T-cell (primary cell): ENCODE data around the gene MYO7A. TPM values are rescaled to one million over a fixed set of nuclear protein-coding genes. Genes with fewer than 3 reads are reported as not detected.
A peak's percentile ranks its signal among the peaks of the same experiment; 100 is the strongest.

ENCODE experiments used
- ATAC-seq, 4 experiments: fragments of 200-7000 bp in 3 of 4; fragments of 150-1000 bp in 1 of 4; cut with Tn5 transposase; replicated peaks in 1 of 4; 1 replicate in 3 of 4; 2 replicates in 1 of 4; pipeline ENCODE4 v1.10.0; 2021; ENCODE audit warnings: moderate library complexity in 3 of 4, mild to moderate bottlenecking in 2 of 4, moderate number of reproducible peaks in 1 of 4
- CTCF ChIA-PET, 2 donors: fragments of 300-600 bp; sonication (Branson Sonifier 250); formaldehyde crosslinking; loops; one replicate each; lab custom pipeline; 2022; ENCODE audit warnings: antibody characterized with exemption in 2 of 2; lab: Charles Lee
- POLR2A ChIA-PET, 2 donors: fragments of 300-600 bp; sonication (Branson Sonifier 250); formaldehyde crosslinking; loops; one replicate each; lab custom pipeline; 2022; ENCODE audit warnings: antibody characterized with exemption in 2 of 2; lab: Charles Lee
- DNase-seq, 35 experiments: peaks; one replicate each; pipeline versions ENCODE4 v3.0.0 to v3.0.0-alpha.2; 2013 to 2023
- H3K27ac ChIP-seq: one replicate; pipeline ENCODE4 v1.5.1; 2013; ENCODE audit warnings: low read length
- H3K27me3 ChIP-seq, 2 experiments: replicated peaks in 1 of 2; 1 replicate in 1 of 2; 2 replicates in 1 of 2; pipeline versions ENCODE4 v1.6.1 to v1.7.0; 2013; ENCODE audit warnings: low read length in 1 of 2, mixed read lengths in 1 of 2; ENCODE audit not compliant: control insufficient read depth in 2 of 2, insufficient read depth in 2 of 2; ENCODE audit errors: extremely low read depth in 1 of 2
- H3K36me3 ChIP-seq, 2 donors: 1 replicate in 1 of 2; 2 replicates in 1 of 2; pipeline versions ENCODE4 v1.6.1 to v1.7.0; 2013; ENCODE audit warnings: low read length in 1 of 2; ENCODE audit not compliant: control insufficient read depth in 2 of 2, insufficient read depth in 1 of 2; ENCODE audit errors: extremely low read depth in 1 of 2
- H3K4me1 ChIP-seq, 2 experiments: 1 replicate in 1 of 2; 2 replicates in 1 of 2; pipeline versions ENCODE4 v1.6.1 to v1.7.0; 2013; ENCODE audit warnings: low read length in 2 of 2, mixed read lengths in 1 of 2; ENCODE audit not compliant: insufficient read depth in 2 of 2, control insufficient read depth in 1 of 2; ENCODE audit errors: extremely low read depth in 1 of 2
- H3K4me3 ChIP-seq, 2 donors: 1 replicate in 1 of 2; 2 replicates in 1 of 2; pipeline versions ENCODE4 v1.5.1 to v1.7.0; 2013; ENCODE audit warnings: mild to moderate bottlenecking in 2 of 2, low read length in 1 of 2, moderate library complexity in 1 of 2; ENCODE audit not compliant: control insufficient read depth in 1 of 2; ENCODE audit errors: extremely low read depth in 1 of 2
- H3K9me3 ChIP-seq: 2 replicates; pipeline ENCODE4 v1.7.0; 2013
- H3K27ac Mint-ChIP-seq, 2 donors: one replicate each; pipeline ENCODE4 v1.8.0; 2020 to 2021; ENCODE audit warnings: mild to moderate bottlenecking in 2 of 2, mixed read lengths in 2 of 2
- H3K27me3 Mint-ChIP-seq, 2 donors: one replicate each; pipeline ENCODE4 v1.8.0; 2021 to 2022; ENCODE audit warnings: mixed read lengths in 2 of 2
- H3K36me3 Mint-ChIP-seq: one replicate; pipeline ENCODE4 v1.8.0; 2021; ENCODE audit warnings: mixed read lengths
- H3K4me1 Mint-ChIP-seq, 3 donors: one replicate each; pipeline ENCODE4 v1.8.0; 2020 to 2022; ENCODE audit warnings: mixed read lengths in 3 of 3, mild to moderate bottlenecking in 1 of 3
- H3K4me3 Mint-ChIP-seq, 3 donors: one replicate each; pipeline ENCODE4 v1.8.0; 2020 to 2022; ENCODE audit warnings: mild to moderate bottlenecking in 3 of 3, mixed read lengths in 3 of 3, moderate library complexity in 3 of 3
- H3K9me3 Mint-ChIP-seq, 3 donors: one replicate each; pipeline ENCODE4 v1.8.0; 2020 to 2022; ENCODE audit warnings: mixed read lengths in 3 of 3
- WGBS: methylation state at CpG from one replicate; pipeline ENCODE4 v1.1.5; 2013; ENCODE audit warnings: missing lambda C conversion rate; ENCODE audit not compliant: insufficient coverage; 5-methylcytosine and 5-hydroxymethylcytosine counted together
- total RNA-seq, 35 experiments: library from RNA in 6 of 35; stranded (reverse) in 6 of 35; fragments of 120-200 nt in 1 of 35; gene quantifications; one replicate each; pipeline versions ENCODE4 v1.2.1 to v1.2.4 and lab custom pipeline; 2013 to 2026

The MYO7A gene
- total RNA-seq, 5 donors from 2014 or later (not counting 1 experiment from before 2014, with no cell fraction given) = 0.15 to 1.7 (median 0.44) TPM

DNA sequence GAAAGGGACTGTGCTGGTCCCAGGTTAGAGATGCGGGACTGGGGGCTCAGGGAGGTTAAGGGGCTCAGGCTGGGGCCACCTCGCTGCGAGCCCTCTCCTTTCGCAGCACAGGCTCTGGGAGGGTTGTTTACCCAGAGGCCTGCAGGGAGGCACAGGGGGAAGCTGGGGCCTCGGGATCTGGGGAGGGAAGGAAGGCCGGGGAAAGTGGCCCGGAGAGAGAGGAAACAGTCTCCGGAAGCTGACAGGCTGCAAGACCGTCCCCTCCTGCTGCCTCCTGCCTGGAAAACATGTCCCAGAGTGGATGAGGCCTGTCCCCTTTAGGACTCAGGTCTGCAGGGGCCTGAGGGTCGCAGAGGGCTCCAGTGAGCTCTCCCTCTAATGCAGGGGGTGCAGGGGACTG is 45.4 kb downstream of the MYO7A start:
- Histone ChIP-seq H3K36me3 (no peaks in the 10 kb centered on the region), H3K4me3 (no peak overlapping the region), H3K4me1 (no peaks in the 10 kb centered on the region), H3K27me3 (no peaks in the 10 kb centered on the region), H3K9me3 (no peaks in the 10 kb centered on the region), H3K27ac (no peak overlapping the region)
- 84% methylated on average over 7 of the region's 10 CpGs for WGBS
- peaks cover 0 to 4% (median 0%) of the 10 kb centered on the region in 3 donors for H3K4me1 Mint-ChIP-seq
- ChIA-PET POLR2A (no interaction called here), CTCF (no interaction called here)
- no peak overlapping the region for H3K4me3 Mint-ChIP-seq
- DNase-seq (no peak), ATAC-seq (no peak)
- H3K36me3 Mint-ChIP-seq = no peaks in the 10 kb centered on the region
- H3K9me3 Mint-ChIP-seq = no peaks in the 10 kb centered on the region
- H3K27me3 Mint-ChIP-seq = no peaks in the 10 kb centered on the region
- no peak overlapping the region for H3K27ac Mint-ChIP-seq

GRCh38 chr11:77174559-77174958 is 46.5 kb downstream of the MYO7A start:
- ChIA-PET CTCF (no interaction called here), POLR2A (no interaction called here)
- Mint-ChIP-seq H3K27me3 (no peaks in the 10 kb centered on the region), H3K9me3 (no peaks in the 10 kb centered on the region), H3K4me1 (peaks cover 0 to 4% (median 0%) of the 10 kb centered on the region in 3 donors), H3K36me3 (no peaks in the 10 kb centered on the region), H3K27ac (no peak overlapping the region), H3K4me3 (no peak overlapping the region)
- Histone ChIP-seq H3K4me3 (no peak overlapping the region), H3K4me1 (no peaks in the 10 kb centered on the region), H3K27me3 (peaks cover 0 to 1% of the 10 kb centered on the region in 2 experiments), H3K27ac (no peak overlapping the region), H3K9me3 (no peaks in the 10 kb centered on the region), H3K36me3 (no peaks in the 10 kb centered on the region)
- ATAC-seq (no peak), DNase-seq (no peak)
- 91% methylated on average over 15 of the region's 16 CpGs for WGBS

GRCh38 chr11:77175021-77175842 is 47.2 kb downstream of the MYO7A start:
- H3K9me3 ChIP-seq = no peaks in the 10 kb centered on the region
- no peaks in the 10 kb centered on the region for H3K27me3 Mint-ChIP-seq
- CTCF ChIA-PET = no interaction called here
- H3K36me3 Mint-ChIP-seq = no peaks in the 10 kb centered on the region
- ATAC-seq (no peak), DNase-seq (no peak)
- 77% methylated on average over 10 of the region's 15 CpGs for WGBS
- POLR2A ChIA-PET = interaction anchor here in 1 of 2 donors (0.6 kb wide), 1 partner anchor 264 kb away, joined by 4 read pairs; no protein-coding TSS in a partner anchor
- no peak overlapping the region for H3K4me3 ChIP-seq
- no peaks in the 10 kb centered on the region for H3K9me3 Mint-ChIP-seq
- H3K36me3 ChIP-seq = no peaks in the 10 kb centered on the region
- H3K27ac Mint-ChIP-seq = no peak overlapping the region
- H3K4me1 Mint-ChIP-seq = peaks cover 0 to 4% (median 0%) of the 10 kb centered on the region in 3 donors
- H3K27ac ChIP-seq = no peak overlapping the region
- H3K4me1 ChIP-seq = no peaks in the 10 kb centered on the region
- H3K4me3 Mint-ChIP-seq = no peak overlapping the region
- H3K27me3 ChIP-seq = peaks cover 0 to 4% of the 10 kb centered on the region in 2 experiments

DNA sequence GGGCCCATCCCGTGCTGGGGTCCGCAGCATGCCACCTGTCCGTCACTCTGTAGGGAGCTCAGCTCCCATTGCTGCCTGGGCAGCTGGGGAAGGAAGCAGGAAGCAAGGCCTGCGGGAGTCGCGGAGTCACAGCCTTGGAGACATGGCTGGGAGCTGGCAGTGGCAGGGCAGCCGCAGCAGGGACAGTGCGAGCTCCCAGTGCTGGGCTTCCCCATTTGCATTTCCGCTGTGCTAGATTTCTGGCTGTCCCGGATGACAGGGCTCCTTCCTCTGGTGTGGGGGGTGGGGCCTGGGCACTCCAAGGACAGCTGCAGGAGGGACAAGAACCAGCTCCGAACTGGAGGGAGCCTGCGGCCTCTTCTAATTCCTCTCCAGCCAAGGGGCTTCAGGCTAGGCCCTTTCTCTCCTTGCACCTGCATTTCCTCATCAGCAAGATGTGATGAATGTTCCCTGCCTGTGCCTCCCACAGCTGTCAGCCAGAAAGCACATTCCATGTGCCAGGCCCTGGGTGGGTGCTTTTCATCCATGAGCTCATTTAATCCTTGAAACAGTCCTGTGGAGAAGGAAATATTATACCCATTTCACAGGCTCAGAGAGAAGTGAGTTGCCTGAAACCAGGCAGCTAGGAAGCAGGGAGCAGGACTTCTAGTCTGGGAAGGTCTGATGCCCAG is 48.0 kb downstream of the MYO7A start:
- ATAC-seq (no peak), DNase-seq (peak in 1 of 35 experiments; percentile 9)
- Mint-ChIP-seq H3K9me3 (no peaks in the 10 kb centered on the region), H3K4me1 (peaks cover 0 to 4% (median 0%) of the 10 kb centered on the region in 3 donors), H3K27me3 (no peaks in the 10 kb centered on the region), H3K27ac (no peak overlapping the region), H3K36me3 (no peaks in the 10 kb centered on the region), H3K4me3 (no peak overlapping the region)
- Histone ChIP-seq H3K9me3 (no peaks in the 10 kb centered on the region), H3K27me3 (peaks cover 0 to 7% of the 10 kb centered on the region in 2 experiments), H3K27ac (no peak overlapping the region), H3K4me3 (no peak overlapping the region), H3K4me1 (no peaks in the 10 kb centered on the region), H3K36me3 (no peaks in the 10 kb centered on the region)
- CTCF ChIA-PET = no interaction called here
- POLR2A ChIA-PET = interaction anchor here in 1 of 2 donors (0.6 kb wide), 1 partner anchor 17 kb away, joined by 3 read pairs; no protein-coding TSS in a partner anchor
- WGBS = 48% methylated on average over 10 of the region's 12 CpGs

DNA sequence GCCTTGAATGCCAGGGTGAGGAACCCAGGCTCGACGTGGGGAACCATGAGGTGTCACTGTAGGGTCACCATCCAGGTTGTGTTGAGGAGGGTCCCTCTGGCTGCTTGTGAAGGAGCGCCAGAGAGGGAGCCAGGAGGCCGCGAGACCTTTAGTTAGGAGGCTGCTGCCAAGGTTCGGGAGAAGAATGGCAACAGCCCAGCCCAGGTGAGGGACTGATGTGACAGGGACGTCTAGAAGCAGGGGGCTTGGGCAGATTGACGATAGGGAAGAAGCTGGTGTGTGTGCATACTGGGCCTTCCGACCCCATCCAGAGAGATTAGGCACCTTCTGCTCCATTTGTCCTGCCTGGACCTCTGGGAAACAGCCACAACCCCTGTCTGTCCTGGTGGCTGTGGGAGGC is 49.0 kb downstream of the MYO7A start:
- H3K27me3 Mint-ChIP-seq = no peaks in the 10 kb centered on the region
- no peaks in the 10 kb centered on the region for H3K9me3 ChIP-seq
- no peak overlapping the region for H3K4me3 Mint-ChIP-seq
- WGBS = 80% methylated on average over 9 of the region's 9 CpGs
- H3K27ac Mint-ChIP-seq = no peak overlapping the region
- CTCF ChIA-PET = no interaction called here
- H3K9me3 Mint-ChIP-seq = no peaks in the 10 kb centered on the region
- no peak overlapping the region for H3K4me3 ChIP-seq
- H3K36me3 Mint-ChIP-seq = no peaks in the 10 kb centered on the region
- no peaks in the 10 kb centered on the region for H3K36me3 ChIP-seq
- ATAC-seq = no peak
- H3K4me1 Mint-ChIP-seq = peaks cover 0 to 4% (median 0%) of the 10 kb centered on the region in 3 donors
- POLR2A ChIA-PET = no interaction called here
- peaks cover 0 to 8% of the 10 kb centered on the region in 2 experiments for H3K27me3 ChIP-seq
- H3K4me1 ChIP-seq = no peaks in the 10 kb centered on the region
- DNase-seq = no peak
- H3K27ac ChIP-seq = no peak overlapping the region

DNA sequence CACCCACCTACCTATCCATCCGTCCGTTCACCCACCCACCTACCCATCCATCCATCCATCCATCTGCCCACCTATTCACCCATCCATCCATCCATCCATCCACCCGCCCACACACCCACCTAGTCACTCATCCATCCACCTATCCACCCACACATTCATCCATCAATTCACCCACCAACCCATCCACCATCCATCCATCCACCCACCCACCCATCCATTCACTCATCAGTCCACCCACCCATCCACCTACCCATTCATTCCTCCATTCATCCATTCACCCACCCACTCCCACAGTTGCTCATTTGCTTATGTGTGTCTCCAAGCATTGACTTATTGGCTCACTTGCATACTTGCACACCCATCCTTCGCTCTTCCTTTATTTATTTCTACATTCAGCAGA is 50.1 kb downstream of the MYO7A start:
- H3K27ac Mint-ChIP-seq = no peak overlapping the region
- no peaks in the 10 kb centered on the region for H3K9me3 ChIP-seq
- H3K4me3 Mint-ChIP-seq = no peak overlapping the region
- H3K4me3 ChIP-seq = no peak overlapping the region
- no peaks in the 10 kb centered on the region for H3K36me3 Mint-ChIP-seq
- ChIA-PET POLR2A (no interaction called here), CTCF (no interaction called here)
- H3K9me3 Mint-ChIP-seq = no peaks in the 10 kb centered on the region
- no peaks in the 10 kb centered on the region for H3K36me3 ChIP-seq
- H3K27me3 Mint-ChIP-seq = no peaks in the 10 kb centered on the region
- H3K4me1 Mint-ChIP-seq = peaks cover 0 to 4% (median 0%) of the 10 kb centered on the region in 3 donors
- no peak for DNase-seq
- no peak overlapping the region for H3K27ac ChIP-seq
- H3K4me1 ChIP-seq = no peaks in the 10 kb centered on the region
- peaks cover 0 to 12% of the 10 kb centered on the region in 2 experiments for H3K27me3 ChIP-seq
- 94% methylated on average over 2 of the region's 4 CpGs for WGBS
- ATAC-seq = no peak
